ENCODE results near the gene ADAMTS8.

DNA sequence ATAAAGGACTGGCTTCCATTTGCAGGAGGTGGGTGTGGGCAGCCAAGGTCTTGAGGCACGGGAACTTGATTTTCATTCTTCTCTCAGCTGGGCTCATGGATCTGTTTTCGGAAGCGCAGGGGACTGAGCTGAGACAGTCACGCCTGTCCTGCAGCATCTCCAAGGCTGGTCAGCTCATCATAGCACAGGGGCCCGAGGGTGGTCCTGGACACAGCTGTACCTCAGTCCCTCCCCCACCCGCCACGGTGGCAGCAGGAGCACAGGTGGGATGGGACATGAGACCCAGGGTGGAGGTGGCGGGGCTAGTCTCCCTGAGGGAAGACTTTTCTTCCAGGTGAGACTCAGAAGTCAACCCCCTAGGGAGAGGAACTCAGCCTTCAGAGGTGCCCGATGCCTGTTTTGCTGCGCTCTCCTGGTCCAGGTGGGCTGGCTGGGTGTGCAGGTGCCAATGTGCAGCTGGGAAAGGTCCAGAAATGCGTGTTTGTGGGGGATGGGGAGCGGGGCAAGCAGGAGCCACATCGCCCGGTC lies 3.7 kb downstream of the ADAMTS8 start:
- no peak for TF ChIP-seq POLR2A (IDR thresholded peaks at IDR 0.05; ENCODE audit: low read length)
- no peak for TF ChIP-seq GATA1 (IDR thresholded peaks at IDR 0.05; ENCODE audit: low read depth, low read length)
